Left ventricle myocardium inferior (tissue), 1 donor: ENCODE data around the gene HEG1. TPM values are rescaled to one million over a fixed set of nuclear protein-coding genes. Genes with fewer than 3 reads are reported as not detected.

Experiments used
- DNase-seq: peaks from one replicate; pipeline ENCODE4 v3.0.0-alpha.2; 2020
- H3K27ac ChIP-seq: fragments of 200-600 bp; replicated peaks from 2 replicates; pipeline ENCODE4 v1.8.0; 2021
- H3K27me3 ChIP-seq: fragments of 200-600 bp; 2 replicates; pipeline ENCODE4 v1.8.0; 2021; ENCODE audit warnings: low read depth
- H3K36me3 ChIP-seq: fragments of 200-600 bp; 2 replicates; pipeline ENCODE4 v1.8.0; 2021
- H3K4me1 ChIP-seq: fragments of 200-600 bp; 2 replicates; pipeline ENCODE4 v1.8.0; 2021
- H3K4me3 ChIP-seq: fragments of 200-600 bp; 2 replicates; pipeline ENCODE4 v1.8.0; 2021; ENCODE audit warnings: mild to moderate bottlenecking, moderate library complexity
- H3K9me3 ChIP-seq: fragments of 200-600 bp; replicated peaks from 2 replicates; pipeline ENCODE4 v1.8.0; 2021
- intact Hi-C: fragments of 100-400 bp; cut with micrococcal nuclease; formaldehyde crosslinking; loops from one replicate; pipeline ENCODE4 v1.11.0; 2022
- total RNA-seq: library from RNA; stranded (reverse); fragmentation: NEBNext Ultra II Directional; extraction: Animal tissue kit (Norgen Biotek cat#: 25700); gene quantifications from one replicate; pipeline ENCODE4 v1.2.1, GENCODE V29; 2021
- TF ChIP-seq, protein P1 (sequence below): fragments of 200-600 bp; IDR thresholded peaks from 2 replicates; pipeline ENCODE4 v1.8.0; 2021; ENCODE audit warnings: antibody characterized with exemption, mild to moderate bottlenecking, borderline replicate concordance
- donor health status: DM: no; HTN: yes; CAD: no; lungs with severe emphysema.

Gene HEG1
- total RNA-seq, 1 donor from 2014 or later = 105 TPM

DNA sequence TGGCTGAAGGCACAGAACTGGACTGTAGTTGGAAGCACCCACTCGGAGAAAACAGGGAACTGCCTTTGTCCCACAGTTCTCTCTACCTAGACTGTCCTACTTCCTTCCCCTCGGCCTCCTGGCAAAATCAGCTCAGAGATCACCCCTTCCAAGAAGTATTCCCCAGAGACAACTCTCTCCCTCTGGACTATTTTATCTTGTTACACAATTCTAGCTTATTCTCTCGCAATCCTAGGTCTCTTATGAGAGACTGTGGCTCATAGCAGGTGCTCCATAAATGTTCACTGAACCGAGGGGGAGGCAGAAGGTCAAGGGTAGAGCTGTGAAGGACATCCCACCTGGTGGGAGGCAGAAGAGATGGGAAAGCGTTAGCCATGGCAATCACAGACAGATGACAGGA, 10.6 kb downstream of the HEG1 start:
- Histone ChIP-seq H3K9me3 (no peaks in the 10 kb centered on the region), H3K36me3 (no peaks in the 10 kb centered on the region), H3K27ac (peak overlapping the region; percentile 96), H3K27me3 (no peaks in the 10 kb centered on the region), H3K4me3 (peak overlapping the region; percentile 46), H3K4me1 (peaks cover 100% of the 10 kb centered on the region)
- TF ChIP-seq, protein P1, sequence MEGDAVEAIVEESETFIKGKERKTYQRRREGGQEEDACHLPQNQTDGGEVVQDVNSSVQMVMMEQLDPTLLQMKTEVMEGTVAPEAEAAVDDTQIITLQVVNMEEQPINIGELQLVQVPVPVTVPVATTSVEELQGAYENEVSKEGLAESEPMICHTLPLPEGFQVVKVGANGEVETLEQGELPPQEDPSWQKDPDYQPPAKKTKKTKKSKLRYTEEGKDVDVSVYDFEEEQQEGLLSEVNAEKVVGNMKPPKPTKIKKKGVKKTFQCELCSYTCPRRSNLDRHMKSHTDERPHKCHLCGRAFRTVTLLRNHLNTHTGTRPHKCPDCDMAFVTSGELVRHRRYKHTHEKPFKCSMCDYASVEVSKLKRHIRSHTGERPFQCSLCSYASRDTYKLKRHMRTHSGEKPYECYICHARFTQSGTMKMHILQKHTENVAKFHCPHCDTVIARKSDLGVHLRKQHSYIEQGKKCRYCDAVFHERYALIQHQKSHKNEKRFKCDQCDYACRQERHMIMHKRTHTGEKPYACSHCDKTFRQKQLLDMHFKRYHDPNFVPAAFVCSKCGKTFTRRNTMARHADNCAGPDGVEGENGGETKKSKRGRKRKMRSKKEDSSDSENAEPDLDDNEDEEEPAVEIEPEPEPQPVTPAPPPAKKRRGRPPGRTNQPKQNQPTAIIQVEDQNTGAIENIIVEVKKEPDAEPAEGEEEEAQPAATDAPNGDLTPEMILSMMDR = no peak
- no peak for DNase-seq
- intact Hi-C loops = no loop called here

DNA sequence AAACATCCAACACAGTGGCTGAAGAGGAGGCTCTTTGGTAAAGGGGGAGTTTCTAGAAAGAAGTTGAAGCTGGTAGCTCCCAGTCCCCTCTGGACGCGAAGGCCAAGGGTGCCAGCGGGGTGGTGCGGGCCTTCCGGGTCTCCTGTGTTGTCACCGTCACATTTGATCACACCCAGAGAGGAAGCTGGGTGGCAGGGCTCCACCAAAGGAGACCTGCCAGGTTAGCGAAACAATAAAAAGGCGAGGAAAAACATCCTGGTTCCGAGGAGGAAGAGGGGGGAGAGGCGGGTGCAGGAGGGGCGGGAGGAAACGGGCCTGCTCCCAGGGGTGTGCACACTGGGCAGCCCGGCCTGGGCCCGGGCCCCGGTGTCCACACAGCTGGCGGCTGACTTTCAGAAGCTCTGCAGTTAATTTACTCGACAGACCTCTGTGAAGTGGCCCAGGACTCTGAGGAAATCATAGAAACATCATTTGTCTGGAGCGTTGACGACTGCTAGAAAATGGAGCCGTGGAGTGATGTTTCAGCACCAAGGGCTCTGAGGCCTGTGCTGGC, 12.1 kb downstream of the HEG1 start:
- Histone ChIP-seq H3K4me1 (peaks cover 100% of the 10 kb centered on the region), H3K9me3 (no peaks in the 10 kb centered on the region), H3K36me3 (no peaks in the 10 kb centered on the region), H3K27me3 (no peaks in the 10 kb centered on the region), H3K27ac (peak overlapping the region; percentile 96), H3K4me3 (peak overlapping the region; percentile 46)
- intact Hi-C loops = no loop called here
- DNase-seq = peak; percentile 60
- TF ChIP-seq, protein P1 = no peak

DNA sequence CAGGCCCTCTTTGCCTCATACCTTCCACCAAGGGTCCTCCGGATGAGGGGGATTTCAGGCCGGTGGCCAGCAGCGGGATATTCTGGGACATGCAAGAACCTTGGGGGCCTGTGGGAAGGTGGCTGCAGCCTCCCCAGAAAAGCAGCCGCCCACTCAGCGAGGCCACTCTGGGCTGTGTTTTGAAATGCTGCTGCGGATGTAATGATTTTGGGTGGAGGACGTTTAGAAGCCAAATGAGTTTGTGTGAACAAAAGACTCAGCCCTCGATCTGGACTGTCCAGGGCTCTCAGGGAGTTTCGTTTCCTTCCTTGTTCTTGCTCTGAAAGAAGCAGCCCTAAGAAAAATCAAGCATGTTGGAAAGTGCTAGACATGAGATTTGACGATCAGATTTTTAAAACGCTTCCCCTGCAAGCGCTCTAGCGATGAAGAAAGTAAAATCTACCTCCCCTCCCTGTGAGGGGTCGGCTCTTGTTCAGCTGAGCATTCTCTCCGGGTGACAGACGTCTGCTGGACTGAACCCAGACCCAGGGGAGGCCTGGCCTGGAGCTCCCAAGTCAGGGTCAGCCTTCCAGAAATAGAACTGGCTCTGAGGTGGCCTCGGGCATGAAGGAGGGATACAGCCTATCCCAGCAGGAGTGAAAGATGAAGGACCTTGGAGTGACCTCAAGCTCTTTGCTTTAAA, 12.9 kb downstream of the HEG1 start:
- TF ChIP-seq, protein P1 = no peak
- intact Hi-C loops = no loop called here
- Histone ChIP-seq H3K4me1 (peaks cover 100% of the 10 kb centered on the region), H3K4me3 (peak overlapping the region; percentile 46), H3K27me3 (no peaks in the 10 kb centered on the region), H3K9me3 (no peaks in the 10 kb centered on the region), H3K36me3 (no peaks in the 10 kb centered on the region), H3K27ac (peak overlapping the region; percentile 96)
- peak; percentile 64 for DNase-seq

DNA sequence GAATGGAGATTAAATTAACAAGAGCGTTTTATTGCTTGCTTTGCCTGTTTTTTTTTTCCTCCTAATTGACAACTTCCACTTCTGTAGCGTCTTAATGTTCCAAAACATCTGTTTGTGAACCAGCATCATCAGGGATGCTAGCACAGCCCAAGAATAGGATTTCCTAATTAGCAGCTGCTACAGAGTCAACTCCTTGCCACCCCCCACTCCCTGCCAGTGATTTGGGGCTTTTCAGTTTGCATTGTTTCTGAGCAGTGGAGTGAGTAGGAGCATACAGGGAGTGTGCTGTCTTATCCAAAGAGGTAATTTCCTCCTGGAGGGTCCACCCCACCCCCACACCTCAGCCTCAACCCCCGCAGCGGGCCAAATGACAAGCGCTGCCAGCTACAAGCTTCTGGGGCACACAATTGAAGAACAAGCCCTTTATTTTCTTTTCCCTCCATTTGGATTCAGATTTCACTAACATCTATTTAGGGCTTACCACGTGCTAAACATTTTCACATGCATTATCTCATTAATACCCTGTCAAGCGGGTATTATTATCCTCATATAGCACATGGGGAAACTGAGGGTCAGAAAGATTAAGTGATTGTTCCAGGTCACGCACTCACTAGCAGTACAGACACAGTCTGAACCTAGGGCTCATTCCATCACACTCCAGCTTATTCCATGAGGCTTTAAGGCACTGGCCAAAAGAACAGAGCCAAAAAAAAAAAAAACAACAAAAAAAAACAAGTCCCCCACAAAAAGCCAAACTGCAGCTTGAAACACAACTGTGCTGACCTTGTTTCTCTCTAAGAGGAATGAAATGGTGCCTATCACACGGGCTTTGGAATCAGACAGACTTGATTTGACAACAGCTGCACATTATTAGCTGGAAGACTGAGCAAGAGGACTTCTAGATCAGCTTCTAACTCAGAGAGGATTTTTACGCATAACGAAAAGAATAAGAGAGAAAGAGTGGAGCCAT, 16.4 kb downstream of the HEG1 start:
- intact Hi-C loops = no loop called here
- Histone ChIP-seq H3K36me3 (no peaks in the 10 kb centered on the region), H3K4me1 (peaks cover 85% of the 10 kb centered on the region), H3K4me3 (peak overlapping the region; percentile 38), H3K9me3 (peaks cover 8% of the 10 kb centered on the region), H3K27ac (peak overlapping the region; percentile 96), H3K27me3 (no peaks in the 10 kb centered on the region)
- no peak for DNase-seq
- TF ChIP-seq, protein P1 = no peak

DNA sequence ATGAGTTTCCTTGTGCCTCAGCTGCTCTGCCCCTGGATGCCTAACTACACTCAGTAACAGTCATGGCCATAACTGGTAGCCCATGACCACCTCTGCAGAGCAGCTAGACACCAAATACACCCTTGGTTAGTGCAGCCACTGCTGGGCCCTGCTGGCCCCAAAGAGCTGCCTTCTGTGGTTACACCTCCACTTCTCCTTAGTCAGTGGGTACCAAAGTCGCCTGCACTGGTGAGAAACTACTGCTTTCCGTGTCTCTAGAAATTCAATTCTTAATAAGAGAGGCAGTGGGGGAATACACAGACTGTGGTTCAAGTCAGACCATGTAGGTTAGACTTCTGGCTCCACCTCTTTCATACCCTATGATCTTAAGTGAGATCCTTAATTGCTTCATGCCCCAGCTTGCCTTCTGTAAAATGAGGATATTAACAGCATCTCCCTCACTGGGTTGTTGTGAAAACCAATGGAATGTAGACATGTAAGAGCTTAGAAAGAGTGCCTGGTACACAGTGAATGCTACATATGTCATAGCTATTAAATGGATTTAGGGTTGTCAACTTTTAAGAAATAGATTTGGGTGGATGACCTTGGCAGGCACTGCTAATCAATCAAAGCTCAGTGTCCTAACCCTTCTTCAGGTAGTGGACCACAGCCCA, 18.2 kb downstream of the HEG1 start:
- DNase-seq = no peak
- H3K9me3 ChIP-seq = peaks cover 8% of the 10 kb centered on the region
- no peaks in the 10 kb centered on the region for H3K27me3 ChIP-seq
- no peak overlapping the region for H3K4me3 ChIP-seq
- TF ChIP-seq, protein P1 = no peak
- no peaks in the 10 kb centered on the region for H3K36me3 ChIP-seq
- peaks cover 85% of the 10 kb centered on the region for H3K4me1 ChIP-seq
- peak overlapping the region; percentile 96 for H3K27ac ChIP-seq
- intact Hi-C loops = no loop called here
